ENCODE measurements around the gene CD226.

- TF ChIP-seq CTCF (IDR thresholded peaks at IDR 0.05; ENCODE audit: low read depth, low read length, poor library complexity, severe bottlenecking) (no peak), EZH2phosphoT487 (IDR thresholded peaks at IDR 0.05; ENCODE audit: borderline replicate concordance, low read length) (no peak)
These were observed 11.5 kb downstream of the CD226 start for GRCh38 chr18:69936191-69936558.
